ENCODE measurements around the gene ZNF750.

The ZNF750 gene

DNA sequence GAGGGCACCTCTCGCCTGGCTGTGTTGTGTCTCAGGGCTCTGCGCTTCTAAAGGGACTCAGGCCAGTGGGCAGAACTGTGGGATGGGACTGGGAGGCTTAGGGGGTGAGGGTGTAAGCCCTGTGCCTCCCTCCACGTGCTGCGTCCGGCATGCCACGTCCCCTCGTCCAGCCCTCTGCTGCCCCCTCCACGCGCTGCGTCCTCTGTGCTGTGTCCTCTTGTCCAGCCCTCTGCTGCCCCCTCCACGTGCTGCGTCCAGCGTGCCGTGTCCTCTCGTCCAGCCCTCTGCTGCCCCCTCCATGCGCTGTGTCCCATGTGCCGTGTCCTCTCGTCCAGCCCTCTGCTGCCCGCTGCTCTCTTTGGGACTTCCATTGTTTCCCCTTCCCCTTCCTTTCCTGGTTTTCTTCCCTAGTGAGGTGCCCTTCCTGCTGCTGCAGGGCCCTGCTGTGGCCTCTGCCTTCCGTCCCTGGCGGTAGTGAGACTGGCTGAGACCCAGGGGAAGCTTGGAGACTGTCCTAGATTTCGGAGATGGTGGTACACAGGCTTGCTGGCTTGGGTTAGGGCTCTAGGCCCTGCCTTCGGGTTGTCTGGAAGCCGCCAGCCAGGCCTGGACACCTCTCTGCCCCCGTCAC, 6.4 kb upstream of the ZNF750 start:
- TF ChIP-seq CTCF (IDR thresholded peaks at IDR 0.05; ENCODE audit: low read length, missing control alignments): no peak
- DNase-seq (ENCODE audit: low read depth): no peak
- no peak overlapping the region for H3K4me3 ChIP-seq (replicated peaks; ENCODE audit: low read depth, low read length)

DNA sequence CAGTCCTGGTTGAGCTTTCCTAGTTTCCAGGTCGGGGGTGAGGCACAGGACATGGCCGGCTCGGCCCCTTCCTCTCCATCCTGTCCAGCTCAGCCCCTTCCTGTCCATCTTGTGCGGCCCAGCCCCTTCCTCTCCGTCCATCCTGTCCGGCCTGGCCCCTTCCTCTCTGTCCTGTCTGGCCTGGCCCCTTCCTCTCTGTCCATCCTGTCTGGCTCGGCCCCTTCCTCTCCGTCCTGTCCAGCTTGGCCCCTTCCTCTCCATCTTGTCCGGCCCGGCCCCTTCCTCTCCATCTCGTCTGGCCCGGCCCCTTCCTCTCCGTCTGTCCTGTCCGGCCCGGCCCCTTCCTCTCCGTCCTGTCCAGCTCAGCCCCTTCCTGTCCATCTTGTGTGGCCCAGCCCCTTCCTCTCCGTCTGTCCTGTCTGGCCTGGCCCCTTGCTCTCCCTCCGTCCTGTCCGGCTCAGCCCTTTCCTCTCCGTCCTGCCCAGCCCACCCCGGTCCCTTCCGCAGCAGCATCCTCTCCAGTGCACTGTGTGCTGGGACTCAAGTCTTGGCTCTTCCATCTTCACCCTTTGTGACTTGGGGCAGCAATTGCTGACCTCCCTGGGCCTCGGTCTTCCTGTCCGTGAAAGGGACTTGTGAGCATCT, 5.5 kb upstream of the ZNF750 start:
- no peak overlapping the region for H3K4me3 ChIP-seq (replicated peaks; ENCODE audit: low read depth, low read length)
- no peak for DNase-seq (ENCODE audit: low read depth)
- no peak for TF ChIP-seq CTCF (IDR thresholded peaks at IDR 0.05; ENCODE audit: low read length, missing control alignments)

- no peak overlapping the region for H3K4me3 ChIP-seq (replicated peaks; ENCODE audit: low read depth, low read length)
- DNase-seq (ENCODE audit: low read depth): no peak
- no peak for TF ChIP-seq CTCF (IDR thresholded peaks at IDR 0.05; ENCODE audit: low read length, missing control alignments)
These were observed 5.0 kb upstream of the ZNF750 start for GRCh38 chr17:82844796-82845162.

- no peak for TF ChIP-seq CTCF (IDR thresholded peaks at IDR 0.05; ENCODE audit: low read length, missing control alignments)
- no peak for DNase-seq (ENCODE audit: low read depth)
- no peak overlapping the region for H3K4me3 ChIP-seq (replicated peaks; ENCODE audit: low read depth, low read length)
These were observed 4.3 kb upstream of the ZNF750 start for GRCh38 chr17:82843904-82844680.

- no peak for TF ChIP-seq CTCF (IDR thresholded peaks at IDR 0.05; ENCODE audit: low read length, missing control alignments)
- no peak for DNase-seq (ENCODE audit: low read depth)
- no peak overlapping the region for H3K4me3 ChIP-seq (replicated peaks; ENCODE audit: low read depth, low read length)
These were observed 2.2 kb upstream of the ZNF750 start for GRCh38 chr17:82841921-82842596.

GRCh38 chr17:82840431-82840831, 609 bp upstream of the ZNF750 start:
- TF ChIP-seq CTCF (IDR thresholded peaks at IDR 0.05; ENCODE audit: low read length, missing control alignments): no peak
- no peak for DNase-seq (ENCODE audit: low read depth)
- no peak overlapping the region for H3K4me3 ChIP-seq (replicated peaks; ENCODE audit: low read depth, low read length)

Measured in fibroblast of pulmonary artery (primary cell).